Hindlimb muscle (tissue), 1 donor: ENCODE results near the gene SLC2A10. TPM values are rescaled to one million over a fixed set of nuclear protein-coding genes. Genes with fewer than 3 reads are reported as not detected.

Source experiments
- DNase-seq: peaks from one replicate; pipeline ENCODE4 v3.0.0-alpha.2; 2013
- polyA plus RNA-seq: library from polyadenylated mRNA; unstranded; fragments of 120-200 nt; gene quantifications from one replicate; pipeline ENCODE4 v1.2.1, GENCODE V29; 2013; ENCODE audit not compliant: insufficient read length

SLC2A10 gene
- polyA plus RNA-seq, 1 donor: 16.6 TPM

DNA sequence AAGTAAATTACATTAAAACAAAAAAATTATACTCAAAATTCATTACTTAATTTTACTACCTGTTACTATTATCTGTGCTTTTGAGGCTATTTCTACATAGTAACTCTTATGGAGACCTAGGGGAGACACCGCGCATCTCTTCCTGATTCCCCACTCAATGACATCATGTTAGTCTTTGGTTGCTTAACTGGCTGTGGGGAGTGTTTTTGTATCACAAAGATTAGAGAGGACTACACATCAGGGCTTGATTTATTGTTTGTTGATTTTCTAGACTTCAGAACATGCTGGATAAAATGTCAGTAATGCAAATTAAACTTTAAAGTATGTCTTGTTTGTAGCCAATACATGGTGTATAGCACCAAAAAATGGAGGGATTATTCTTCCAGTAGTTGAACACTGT lies 26.0 kb downstream of the SLC2A10 start:
- DNase-seq: no peak

DNA sequence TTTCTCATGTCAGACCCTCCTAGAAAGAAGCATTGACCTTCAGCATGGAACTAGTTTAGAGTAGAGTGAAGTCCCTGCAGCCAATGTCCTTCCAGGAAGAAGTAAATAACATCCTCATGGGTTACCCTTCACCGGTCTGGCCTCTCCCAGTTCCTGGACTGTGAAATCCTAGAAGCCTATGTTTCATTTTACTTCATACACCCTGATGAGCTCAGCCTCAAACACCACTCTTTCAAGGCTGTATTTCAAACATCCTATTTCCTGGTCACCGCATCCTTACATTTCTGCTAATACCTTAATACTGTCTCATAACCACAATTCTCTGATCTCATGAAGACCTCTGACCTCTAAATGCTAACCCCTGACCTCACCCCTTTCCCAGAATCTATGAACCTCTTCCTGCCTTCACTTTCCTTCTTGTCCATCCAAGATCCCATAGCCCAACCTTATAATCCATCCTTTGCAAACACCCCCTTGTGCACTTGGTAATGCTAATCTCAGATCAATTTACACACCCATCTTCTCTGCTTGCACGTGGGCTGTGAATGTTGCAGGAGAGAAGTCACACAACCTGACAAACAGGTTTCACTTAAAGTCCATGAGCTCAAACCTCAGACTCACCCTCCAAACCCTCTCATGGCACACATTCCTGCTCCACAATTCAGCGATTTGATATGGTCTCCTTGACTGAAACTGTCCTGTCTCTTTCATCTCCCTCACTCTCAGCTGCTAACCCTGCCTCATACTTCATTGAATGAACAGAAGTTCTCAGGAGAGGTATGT lies 30.2 kb downstream of the SLC2A10 start:
- no peak for DNase-seq

DNA sequence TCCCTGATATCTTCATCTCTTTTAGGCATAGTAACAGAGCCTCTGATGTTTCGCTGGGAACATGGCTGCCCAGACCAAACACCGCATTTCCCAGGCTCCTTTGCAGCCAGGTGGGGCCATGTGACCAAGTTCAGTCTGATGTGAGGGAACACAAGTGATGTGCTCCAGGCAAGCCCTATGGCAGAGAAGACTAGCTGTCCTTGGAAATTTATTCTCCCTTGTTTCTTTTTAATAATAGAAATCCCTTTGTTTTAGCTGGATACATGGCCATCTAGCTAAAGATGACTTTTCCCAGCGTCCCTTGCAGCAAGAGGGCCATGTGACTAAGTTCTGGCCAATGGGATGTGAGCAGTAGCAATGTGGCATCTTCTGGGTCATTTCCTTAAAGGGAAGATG lies 30.8 kb downstream of the SLC2A10 start:
- DNase-seq: no peak

DNA sequence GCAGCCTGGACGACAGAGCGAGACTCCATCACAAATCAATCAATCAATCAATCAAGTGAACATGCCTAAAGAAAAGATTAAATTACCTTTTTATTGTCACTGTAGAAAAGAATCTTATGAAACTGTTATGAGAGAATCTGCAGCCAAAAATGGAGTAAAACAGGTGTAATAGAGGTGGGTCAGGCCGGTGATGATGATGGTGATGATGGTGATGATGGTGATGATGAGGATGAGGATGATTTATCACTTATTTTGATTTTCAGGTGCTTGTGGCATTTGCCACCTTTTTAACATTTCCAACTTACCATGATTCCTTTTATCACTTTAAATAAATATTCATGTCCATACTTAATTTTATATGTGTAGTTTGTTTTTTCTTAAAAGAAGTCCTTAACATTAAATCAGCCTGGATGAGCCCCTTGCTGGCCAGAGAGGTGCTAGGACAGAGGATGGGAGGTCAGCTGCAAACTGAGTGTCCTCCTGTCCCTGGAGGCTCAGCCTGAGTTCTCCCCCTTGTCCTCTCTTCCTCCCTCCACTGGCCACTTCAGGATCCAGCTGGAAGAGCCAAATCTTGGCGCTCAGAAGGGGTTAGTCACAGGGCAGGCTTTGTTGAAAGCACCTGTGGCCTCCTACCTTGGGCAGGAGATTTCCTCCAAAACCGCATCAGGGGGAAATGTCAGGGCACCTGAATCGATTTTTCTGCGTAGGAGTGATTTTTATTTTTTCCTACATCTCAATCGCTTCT lies 32.6 kb downstream of the SLC2A10 start:
- no peak for DNase-seq

DNA sequence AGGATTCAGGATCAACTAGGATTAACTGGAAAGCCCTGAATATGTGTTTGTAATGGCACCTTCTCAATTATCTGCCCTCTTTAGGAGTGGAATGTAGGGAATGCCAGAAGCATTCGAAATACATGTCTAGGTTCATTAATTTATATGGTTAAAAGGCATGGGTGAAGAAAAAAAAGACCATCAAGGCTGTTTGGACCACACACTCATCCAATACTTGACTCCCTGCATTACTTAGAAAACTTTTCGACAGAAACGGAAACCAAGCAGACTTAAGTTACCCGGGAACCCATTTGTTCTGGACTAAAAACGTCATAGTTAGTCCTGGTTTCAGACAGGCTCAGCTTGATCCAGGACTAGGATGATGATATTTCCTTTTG lies 33.2 kb downstream of the SLC2A10 start:
- DNase-seq: no peak

DNA sequence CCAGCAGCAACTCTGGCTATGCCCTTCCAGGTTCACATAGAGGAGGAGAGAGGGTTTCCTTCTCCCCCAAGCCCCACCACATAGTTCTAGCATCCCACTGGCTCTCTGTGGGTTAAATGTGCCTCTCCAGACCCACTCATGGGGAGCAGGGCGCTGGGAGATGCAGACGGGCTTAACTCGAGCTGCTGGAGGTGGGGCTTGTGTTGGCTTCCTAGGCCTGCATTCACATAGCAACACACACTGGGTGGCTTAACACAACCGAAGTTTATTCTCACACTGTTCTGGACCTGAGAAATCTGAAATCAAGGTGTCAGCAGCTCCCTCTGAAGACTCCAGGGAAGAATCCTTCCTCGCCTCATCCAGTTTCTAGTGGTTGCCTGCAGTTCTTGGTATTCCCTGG lies 33.6 kb downstream of the SLC2A10 start:
- DNase-seq: no peak

DNA sequence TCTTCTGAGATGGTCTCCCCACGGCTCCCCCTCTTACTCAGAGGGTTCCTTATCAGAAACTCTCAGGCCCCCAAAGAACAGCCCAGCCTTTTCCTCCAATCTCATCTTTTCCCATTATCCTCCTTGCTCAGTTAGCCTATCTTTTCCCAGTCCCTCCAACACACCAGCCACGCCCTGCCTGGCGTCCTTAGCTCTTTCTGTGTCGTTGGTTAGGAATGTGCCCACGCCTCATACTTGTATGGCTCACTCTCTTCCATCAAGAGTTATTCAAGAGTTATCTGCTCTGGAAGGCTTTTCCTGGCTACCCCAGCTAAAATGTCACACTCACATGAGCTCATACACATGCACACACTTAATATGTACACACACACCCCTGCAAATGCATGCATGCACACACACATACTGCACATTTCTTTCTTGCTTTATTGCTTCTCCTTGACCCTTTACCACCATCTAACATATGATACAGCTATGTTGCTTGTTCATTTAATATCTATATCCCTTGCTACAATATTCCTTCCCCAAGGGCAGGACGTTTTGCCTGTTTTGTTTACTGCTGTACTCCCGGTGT lies 37.6 kb downstream of the SLC2A10 start:
- DNase-seq: no peak

- DNase-seq: no peak
Observed at GRCh38 chr20:46749147-46749546, 39.7 kb downstream of the SLC2A10 start.

DNA sequence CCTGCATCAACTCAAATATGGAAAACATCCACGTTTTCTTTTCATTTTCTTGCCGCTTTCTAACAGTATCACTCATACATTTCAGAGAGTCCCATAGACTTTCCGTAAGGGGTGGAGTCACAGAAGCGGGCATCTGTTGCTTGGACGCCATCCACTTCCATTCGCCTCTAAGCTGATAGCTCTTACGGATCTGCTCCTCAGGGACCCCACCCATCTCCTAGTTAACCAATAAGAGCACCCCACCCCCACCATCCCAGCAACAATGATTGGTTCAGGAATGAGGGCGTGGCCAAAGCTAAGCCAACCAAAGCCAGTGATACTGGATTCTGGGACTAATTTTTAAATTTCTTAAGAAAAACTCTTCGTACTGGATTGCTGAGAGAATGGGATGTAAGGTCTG lies 42.4 kb downstream of the SLC2A10 start:
- DNase-seq: no peak

DNA sequence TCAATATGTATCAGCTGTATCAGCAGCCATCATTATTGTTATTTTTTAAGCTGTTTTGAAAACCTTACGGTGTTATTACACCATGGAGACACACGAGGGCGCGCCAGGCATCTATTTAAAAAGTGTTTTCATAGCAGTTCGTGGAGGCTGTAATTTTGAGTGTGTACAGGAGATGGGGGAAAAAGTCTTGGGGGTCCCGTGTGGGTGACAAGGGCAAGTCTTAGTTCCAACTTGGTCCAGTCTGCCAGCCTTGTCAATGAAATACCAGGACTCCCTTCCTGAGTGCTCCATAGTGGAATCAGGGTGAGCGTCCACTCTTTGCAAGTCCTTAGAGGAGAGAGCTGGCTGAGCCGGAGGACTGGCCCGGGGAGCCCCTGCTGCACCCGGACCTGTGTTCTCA lies 43.3 kb downstream of the SLC2A10 start:
- DNase-seq: peak; percentile 67

- no peak for DNase-seq
Observed at GRCh38 chr20:46755483-46756413, 46.3 kb downstream of the SLC2A10 start.

DNA sequence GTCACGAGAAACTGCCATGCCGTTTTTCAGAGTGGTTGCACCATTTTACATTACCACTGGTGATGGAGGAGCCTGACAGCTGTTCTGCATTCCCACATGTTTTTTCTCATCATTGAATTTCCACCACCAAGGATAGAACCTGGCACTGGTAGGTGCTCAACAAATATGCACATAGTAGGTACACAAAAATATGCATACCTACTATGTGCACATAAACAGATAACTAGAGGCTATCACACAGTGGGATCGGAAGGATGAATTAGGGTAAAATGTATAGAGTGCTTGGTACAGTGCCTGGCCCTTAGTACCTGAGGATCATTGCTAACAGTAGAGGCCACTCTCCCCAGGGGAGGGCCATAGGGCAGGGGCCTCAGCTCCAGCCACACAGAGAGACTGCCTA lies 47.0 kb downstream of the SLC2A10 start:
- DNase-seq: no peak

- DNase-seq: no peak
Observed at GRCh38 chr20:46757135-46757534, 47.7 kb downstream of the SLC2A10 start.

GRCh38 chr20:46757754-46758678 lies 48.6 kb downstream of the SLC2A10 start:
- DNase-seq: peak; percentile 74

- DNase-seq: no peak
Observed at GRCh38 chr20:46758929-46759669, 49.6 kb downstream of the SLC2A10 start.

DNA sequence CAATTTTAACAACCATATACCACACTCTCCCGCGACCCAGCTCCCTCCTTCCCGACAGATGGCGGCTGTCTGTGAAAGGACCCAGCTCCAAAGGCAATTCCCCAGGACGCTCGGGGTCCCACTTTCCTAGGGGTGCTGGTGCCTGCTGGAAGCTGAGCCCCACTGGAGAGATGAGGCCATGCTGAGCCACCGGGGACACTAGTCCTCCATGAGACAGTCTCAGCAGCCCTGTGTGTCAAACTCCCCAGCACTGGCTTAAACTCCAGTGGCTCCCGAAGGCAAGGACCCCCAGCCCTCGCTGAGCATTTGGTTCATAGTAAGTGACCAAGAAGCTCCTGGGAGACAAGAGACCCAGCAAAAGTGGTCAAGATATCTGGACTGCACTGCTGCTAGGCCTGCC lies 52.1 kb downstream of the SLC2A10 start:
- DNase-seq: no peak

DNA sequence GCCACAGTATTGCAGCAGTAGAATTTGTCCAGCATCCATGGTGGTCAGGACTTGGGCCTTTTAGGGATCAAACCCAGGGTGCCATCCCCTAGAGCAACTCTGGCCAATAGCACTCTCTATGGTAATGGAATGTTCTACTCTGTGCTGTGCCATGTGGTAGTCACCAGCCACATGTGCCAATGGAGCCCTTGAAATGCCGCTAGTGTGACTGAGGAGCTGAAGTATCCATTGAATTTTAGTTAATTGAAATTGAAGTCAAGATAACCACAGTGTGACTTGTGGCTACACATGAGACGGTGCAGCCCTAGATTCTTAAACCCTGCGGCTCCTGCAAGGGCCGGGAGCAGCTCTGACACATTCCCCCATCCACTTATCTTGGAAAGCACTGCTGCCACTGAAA lies 54.6 kb downstream of the SLC2A10 start:
- DNase-seq: no peak

DNA sequence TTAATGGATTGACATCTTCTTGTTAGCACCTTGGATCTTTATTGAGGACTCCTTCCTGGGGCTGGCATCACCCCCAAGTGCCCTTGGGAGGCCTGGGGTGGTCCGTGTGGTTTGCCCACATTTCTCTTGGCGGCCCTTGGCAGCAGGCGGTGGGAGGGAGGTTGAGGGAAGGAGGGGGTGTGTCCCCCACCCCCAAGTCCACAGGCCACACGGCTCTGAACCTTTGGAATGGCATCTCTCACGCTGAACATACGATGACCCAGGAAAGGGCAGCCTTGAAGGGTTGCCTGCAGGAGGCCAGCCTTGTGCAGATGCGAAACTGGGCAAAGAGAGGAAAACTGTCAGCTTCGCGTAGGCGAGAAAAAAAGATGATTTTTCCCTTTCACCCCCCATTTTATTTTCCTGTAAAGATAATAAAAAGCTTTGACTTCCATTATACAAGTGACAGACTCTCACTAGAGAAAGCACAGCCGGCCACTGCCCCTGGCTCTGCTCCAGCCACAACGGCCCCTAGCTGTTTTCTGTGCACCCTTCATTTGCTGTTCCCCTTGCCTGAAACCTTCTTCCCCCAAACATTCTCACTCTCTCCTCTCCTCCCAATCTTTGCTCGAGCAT lies 56.2 kb downstream of the SLC2A10 start:
- DNase-seq: no peak

GRCh38 chr20:46767127-46767761 lies 57.8 kb downstream of the SLC2A10 start:
- no peak for DNase-seq
